ENCODE results near the gene ACBD3. TPM values are rescaled to one million over a fixed set of nuclear protein-coding genes. Genes with fewer than 3 reads are reported as not detected.
"Not testable (repeated sequence)": the region's sequence is repeated elsewhere in the genome, so short reads cannot be mapped to it uniquely, and the experiment has no call there.

The ACBD3 gene
- total and polyA plus RNA-seq, 12 donors = 5.4 to 49.1 (median 33.1) TPM

DNA sequence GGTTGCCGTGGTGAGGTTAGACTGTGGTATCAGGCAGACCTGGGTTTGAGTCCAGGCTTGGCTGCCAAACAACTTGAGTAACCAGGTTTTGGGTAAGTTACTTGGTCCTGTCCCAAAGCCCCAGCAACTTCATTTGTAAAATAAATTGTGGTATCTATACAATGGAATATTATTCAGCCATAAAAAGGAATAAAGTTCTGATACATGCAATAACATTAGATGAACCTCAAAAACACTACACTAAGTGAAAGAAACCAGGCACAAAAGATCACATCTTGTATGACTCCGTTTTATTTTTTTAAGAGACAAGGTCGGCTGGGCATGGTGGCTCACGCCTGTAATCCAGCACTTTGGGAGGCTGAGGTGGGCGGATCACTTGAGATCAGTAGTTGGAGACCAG lies 20.5 kb upstream of the ACBD3 start:
- no peak overlapping the region for H3K27ac ChIP-seq
- no peaks in the 10 kb centered on the region for H3K4me1 ChIP-seq (replicated peaks in 1 of 2)
- no peak for TF ChIP-seq CTCF (IDR thresholded peaks at IDR 0.05)
- TF ChIP-seq POLR2A (IDR thresholded peaks at IDR 0.05) = no peak
- no peaks in the 10 kb centered on the region for H3K9me3 ChIP-seq (replicated peaks in 1 of 3)
- 87 to 97% (median 95%) methylated on average over 5 of the region's 5 CpGs for WGBS, 4 donors
- H3K36me3 ChIP-seq (replicated peaks in 1 of 2) = no peaks in the 10 kb centered on the region
- H3K4me3 ChIP-seq = no peak overlapping the region
- DNase-seq = no peak
- no peaks in the 10 kb centered on the region for H3K27me3 ChIP-seq
- intact Hi-C loops (cut with DNase I) = loop anchor here in 1 of 2 donors (10.0 kb wide), 1 partner anchor 118 kb away; no protein-coding TSS in a partner anchor

- H3K27ac ChIP-seq = no peak overlapping the region
- H3K4me1 ChIP-seq (replicated peaks in 1 of 2) = no peaks in the 10 kb centered on the region
- H3K9me3 ChIP-seq (replicated peaks in 1 of 3) = no peaks in the 10 kb centered on the region
- no peaks in the 10 kb centered on the region for H3K27me3 ChIP-seq
- H3K36me3 ChIP-seq (replicated peaks in 1 of 2) = no peaks in the 10 kb centered on the region
- DNase-seq = no peak
- no peak overlapping the region for H3K4me3 ChIP-seq
- intact Hi-C loops (cut with DNase I) = loop anchor here in 1 of 2 donors (10.0 kb wide), 1 partner anchor 121 kb away; no protein-coding TSS in a partner anchor
- TF ChIP-seq CTCF (IDR thresholded peaks at IDR 0.05) (no peak), POLR2A (IDR thresholded peaks at IDR 0.05) (no peak)
Observed at GRCh38 chr1:226204198-226204597, 17.7 kb upstream of the ACBD3 start.

DNA sequence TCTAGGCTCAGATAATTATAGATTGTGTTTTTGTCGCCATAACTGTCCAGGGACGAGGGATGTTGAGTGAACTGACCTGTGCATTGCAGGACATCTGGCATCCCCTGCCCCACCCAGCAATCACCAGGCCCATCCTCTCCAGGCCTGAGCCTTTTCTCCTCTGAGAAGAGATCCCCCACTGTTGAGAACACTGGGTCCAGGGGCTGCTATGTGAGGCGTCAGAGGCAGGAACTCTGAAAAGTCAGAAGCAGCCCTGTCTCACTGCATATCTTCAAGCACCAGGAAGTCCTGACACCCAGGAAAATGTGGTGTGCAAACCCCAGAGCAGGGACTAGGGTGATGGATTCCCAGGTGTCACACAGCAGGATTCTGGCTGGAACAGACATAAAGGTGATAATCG lies 17.1 kb upstream of the ACBD3 start:
- no peaks in the 10 kb centered on the region for H3K4me1 ChIP-seq (replicated peaks in 1 of 2)
- H3K27ac ChIP-seq = no peak overlapping the region
- DNase-seq = no peak
- WGBS, 4 donors = 83 to 91% (median 85%) methylated on average over 4 of the region's 4 CpGs
- H3K4me3 ChIP-seq = no peak overlapping the region
- TF ChIP-seq CTCF (IDR thresholded peaks at IDR 0.05) = no peak
- intact Hi-C loops (cut with DNase I) = loop anchor here in 1 of 2 donors (10.0 kb wide), 1 partner anchor 121 kb away; no protein-coding TSS in a partner anchor
- no peaks in the 10 kb centered on the region for H3K9me3 ChIP-seq (replicated peaks in 1 of 3)
- H3K36me3 ChIP-seq (replicated peaks in 1 of 2) = no peaks in the 10 kb centered on the region
- H3K27me3 ChIP-seq = no peaks in the 10 kb centered on the region

GRCh38 chr1:226203240-226203639 lies 16.7 kb upstream of the ACBD3 start:
- no peaks in the 10 kb centered on the region for H3K36me3 ChIP-seq (replicated peaks in 1 of 2)
- H3K4me3 ChIP-seq = no peak overlapping the region
- no peaks in the 10 kb centered on the region for H3K9me3 ChIP-seq (replicated peaks in 1 of 3)
- DNase-seq = no peak
- no peak overlapping the region for H3K27ac ChIP-seq
- H3K27me3 ChIP-seq = no peaks in the 10 kb centered on the region
- H3K4me1 ChIP-seq (replicated peaks in 1 of 2) = no peaks in the 10 kb centered on the region
- intact Hi-C loops (cut with DNase I) = loop anchor here in 1 of 2 donors (10.0 kb wide), 1 partner anchor 122 kb away; no protein-coding TSS in a partner anchor
- 65 to 88% (median 78%) methylated on average over 1 of the region's 1 CpG for WGBS, 4 donors
- TF ChIP-seq CTCF (IDR thresholded peaks at IDR 0.05) (no peak), POLR2A (IDR thresholded peaks at IDR 0.05) (no peak)

DNA sequence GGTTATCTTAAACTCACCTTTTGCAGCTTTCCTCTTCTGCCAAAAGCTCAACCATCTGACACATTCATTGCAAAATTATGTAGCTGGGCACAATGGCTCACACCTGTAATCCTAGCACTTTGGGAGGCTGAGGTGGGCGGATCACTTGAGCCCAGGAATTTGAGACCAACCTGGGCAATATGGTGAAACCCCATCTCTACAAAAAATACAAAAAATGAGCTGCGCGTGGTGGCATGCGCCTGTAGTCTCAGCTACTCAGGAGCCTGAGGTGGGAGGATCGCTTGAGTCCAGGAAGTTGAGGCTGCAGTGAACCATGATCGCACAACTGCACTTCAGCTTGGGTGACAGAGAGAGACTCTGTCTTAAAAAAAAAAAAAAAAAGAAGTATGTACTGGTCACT lies 16.1 kb upstream of the ACBD3 start:
- H3K9me3 ChIP-seq (replicated peaks in 1 of 3); H3K36me3 ChIP-seq (replicated peaks in 1 of 2); H3K27ac ChIP-seq; H3K4me1 ChIP-seq (replicated peaks in 1 of 2); H3K4me3 ChIP-seq; DNase-seq; H3K27me3 ChIP-seq: not testable (repeated sequence)
- intact Hi-C loops (cut with DNase I) = loop anchor here in 1 of 2 donors (10.0 kb wide), 1 partner anchor 122 kb away; no protein-coding TSS in a partner anchor
- WGBS, 4 donors = 86 to 90% (median 89%) methylated on average over 6 of the region's 6 CpGs
